ENCODE data around the gene AFG1L.
"Not testable (repeated sequence)": the region's sequence is repeated elsewhere in the genome, so short reads cannot be mapped to it uniquely, and the experiment has no call there.

Gene AFG1L

GRCh38 chr6:108395297-108395696 lies 100.4 kb downstream of the AFG1L start:
- Histone ChIP-seq H3K36me3 (ENCODE audit: insufficient read depth, low read length) (no peaks in the 10 kb centered on the region), H3K9me3 (ENCODE audit: low read depth, low read length) (no peaks in the 10 kb centered on the region), H3K9ac (ENCODE audit: insufficient read length) (no peak overlapping the region), H3K27ac (no peak overlapping the region), H3K4me3 (no peak overlapping the region)
- TF ChIP-seq FOXP2 (optimal IDR thresholded peaks at IDR 0.05; ENCODE audit: control extremely low read depth, extremely low read length, insufficient read depth): no peak
- TF ChIP-seq POLR2AphosphoS5 (IDR thresholded peaks at IDR 0.05; ENCODE audit: borderline replicate concordance, low read depth, low read length): no peak
- no peak for TF ChIP-seq EZH2 (IDR thresholded peaks at IDR 0.05)
- DNase-seq (ENCODE audit: low read depth, low spot score): no peak

GRCh38 chr6:108403236-108403635 lies 108.4 kb downstream of the AFG1L start:
- Histone ChIP-seq H3K4me3 (no peak overlapping the region), H3K9me3 (ENCODE audit: low read depth, low read length) (no peaks in the 10 kb centered on the region), H3K36me3 (ENCODE audit: insufficient read depth, low read length) (no peaks in the 10 kb centered on the region), H3K27ac (no peak overlapping the region), H3K9ac (ENCODE audit: insufficient read length) (no peak overlapping the region)
- no peak for TF ChIP-seq FOXP2 (optimal IDR thresholded peaks at IDR 0.05; ENCODE audit: control extremely low read depth, extremely low read length, insufficient read depth)
- no peak for TF ChIP-seq EZH2 (IDR thresholded peaks at IDR 0.05)
- TF ChIP-seq POLR2AphosphoS5 (IDR thresholded peaks at IDR 0.05; ENCODE audit: borderline replicate concordance, low read depth, low read length): no peak
- no peak for DNase-seq (ENCODE audit: low read depth, low spot score)

GRCh38 chr6:108406943-108407342 lies 112.1 kb downstream of the AFG1L start:
- H3K4me3 ChIP-seq: no peak overlapping the region
- H3K36me3 ChIP-seq (ENCODE audit: insufficient read depth, low read length): no peaks in the 10 kb centered on the region
- DNase-seq (ENCODE audit: low read depth, low spot score): no peak
- TF ChIP-seq FOXP2 (optimal IDR thresholded peaks at IDR 0.05; ENCODE audit: control extremely low read depth, extremely low read length, insufficient read depth) (no peak), EZH2 (IDR thresholded peaks at IDR 0.05) (no peak), POLR2AphosphoS5 (IDR thresholded peaks at IDR 0.05; ENCODE audit: borderline replicate concordance, low read depth, low read length) (no peak)
- no peak overlapping the region for H3K9ac ChIP-seq (ENCODE audit: insufficient read length)
- H3K27ac ChIP-seq: no peak overlapping the region
- H3K9me3 ChIP-seq (ENCODE audit: low read depth, low read length): no peaks in the 10 kb centered on the region

GRCh38 chr6:108407904-108408827 lies 113.3 kb downstream of the AFG1L start:
- Histone ChIP-seq H3K9ac (ENCODE audit: insufficient read length) (no peak overlapping the region), H3K9me3 (ENCODE audit: low read depth, low read length) (no peaks in the 10 kb centered on the region), H3K4me3 (no peak overlapping the region), H3K36me3 (ENCODE audit: insufficient read depth, low read length) (no peaks in the 10 kb centered on the region), H3K27ac (no peak overlapping the region)
- no peak for DNase-seq (ENCODE audit: low read depth, low spot score)
- TF ChIP-seq FOXP2 (optimal IDR thresholded peaks at IDR 0.05; ENCODE audit: control extremely low read depth, extremely low read length, insufficient read depth) (no peak), POLR2AphosphoS5 (IDR thresholded peaks at IDR 0.05; ENCODE audit: borderline replicate concordance, low read depth, low read length) (no peak), EZH2 (IDR thresholded peaks at IDR 0.05) (no peak)

- no peaks in the 10 kb centered on the region for H3K36me3 ChIP-seq (ENCODE audit: insufficient read depth, low read length)
- no peaks in the 10 kb centered on the region for H3K9me3 ChIP-seq (ENCODE audit: low read depth, low read length)
- H3K4me3 ChIP-seq: no peak overlapping the region
- no peak overlapping the region for H3K9ac ChIP-seq (ENCODE audit: insufficient read length)
- TF ChIP-seq FOXP2 (optimal IDR thresholded peaks at IDR 0.05; ENCODE audit: control extremely low read depth, extremely low read length, insufficient read depth) (no peak), POLR2AphosphoS5 (IDR thresholded peaks at IDR 0.05; ENCODE audit: borderline replicate concordance, low read depth, low read length) (no peak), EZH2 (IDR thresholded peaks at IDR 0.05) (no peak)
- H3K27ac ChIP-seq: no peak overlapping the region
- DNase-seq (ENCODE audit: low read depth, low spot score): no peak
Observed at GRCh38 chr6:108408861-108409260, 114.0 kb downstream of the AFG1L start.

- not testable (repeated sequence) for DNase-seq (ENCODE audit: low read depth, low spot score); H3K27ac ChIP-seq; H3K9ac ChIP-seq (ENCODE audit: insufficient read length); H3K36me3 ChIP-seq (ENCODE audit: insufficient read depth, low read length); H3K4me3 ChIP-seq; H3K9me3 ChIP-seq (ENCODE audit: low read depth, low read length)
Observed at GRCh38 chr6:108416047-108416833, 121.4 kb downstream of the AFG1L start.

- Histone ChIP-seq H3K9ac (ENCODE audit: insufficient read length) (no peak overlapping the region), H3K9me3 (ENCODE audit: low read depth, low read length) (no peaks in the 10 kb centered on the region), H3K27ac (no peak overlapping the region), H3K4me3 (no peak overlapping the region), H3K36me3 (ENCODE audit: insufficient read depth, low read length) (no peaks in the 10 kb centered on the region)
- no peak for DNase-seq (ENCODE audit: low read depth, low spot score)
- TF ChIP-seq POLR2AphosphoS5 (IDR thresholded peaks at IDR 0.05; ENCODE audit: borderline replicate concordance, low read depth, low read length): no peak
- TF ChIP-seq EZH2 (IDR thresholded peaks at IDR 0.05): no peak
- TF ChIP-seq FOXP2 (optimal IDR thresholded peaks at IDR 0.05; ENCODE audit: control extremely low read depth, extremely low read length, insufficient read depth): no peak
Observed at GRCh38 chr6:108417027-108417426, 122.2 kb downstream of the AFG1L start.

GRCh38 chr6:108419474-108419873 lies 124.6 kb downstream of the AFG1L start:
- DNase-seq (ENCODE audit: low read depth, low spot score): no peak
- Histone ChIP-seq H3K4me3 (no peak overlapping the region), H3K9ac (ENCODE audit: insufficient read length) (no peak overlapping the region), H3K27ac (no peak overlapping the region), H3K9me3 (ENCODE audit: low read depth, low read length) (no peaks in the 10 kb centered on the region), H3K36me3 (ENCODE audit: insufficient read depth, low read length) (no peaks in the 10 kb centered on the region)
- TF ChIP-seq POLR2AphosphoS5 (IDR thresholded peaks at IDR 0.05; ENCODE audit: borderline replicate concordance, low read depth, low read length): no peak
- no peak for TF ChIP-seq EZH2 (IDR thresholded peaks at IDR 0.05)
- no peak for TF ChIP-seq FOXP2 (optimal IDR thresholded peaks at IDR 0.05; ENCODE audit: control extremely low read depth, extremely low read length, insufficient read depth)
